Stimulated activated naive B cell treated with anti-CD40 and anti-IgM and Interleukin-4, amounts not matched to agents 10 μg/mL and 1 μg/mL and 100 μg/mL, for 72 hours (primary cell): ENCODE data around the gene RNF150.

Experiments
- ATAC-seq, 2 donors: fragments of 150-1000 bp; cut with Tn5 transposase; replicated peaks; 2 replicates each; pipeline ENCODE4 v1.10.0; 2021; ENCODE audit warnings: moderate library complexity in 1 of 2
- DNase-seq: peaks from one replicate; pipeline ENCODE4 v3.0.0; 2021
- H3K27ac Mint-ChIP-seq: one replicate; pipeline ENCODE4 v1.8.0; 2022; ENCODE audit warnings: mild to moderate bottlenecking, mixed read lengths
- H3K27me3 Mint-ChIP-seq, 2 donors: one replicate each; pipeline ENCODE4 v1.8.0; 2022; ENCODE audit warnings: mixed read lengths in 2 of 2
- H3K36me3 Mint-ChIP-seq, 2 donors: one replicate each; pipeline ENCODE4 v1.8.0; 2022; ENCODE audit warnings: mixed read lengths in 2 of 2, mild to moderate bottlenecking in 1 of 2
- H3K4me1 Mint-ChIP-seq, 2 donors: one replicate each; pipeline ENCODE4 v1.8.0; 2022; ENCODE audit warnings: mixed read lengths in 2 of 2, mild to moderate bottlenecking in 1 of 2
- H3K4me3 Mint-ChIP-seq, 2 donors: one replicate each; pipeline ENCODE4 v1.8.0; 2022; ENCODE audit warnings: mild to moderate bottlenecking in 2 of 2, mixed read lengths in 2 of 2, moderate library complexity in 1 of 2
- H3K9me3 Mint-ChIP-seq, 2 donors: one replicate each; pipeline ENCODE4 v1.8.0; 2022; ENCODE audit warnings: mixed read lengths in 2 of 2, mild to moderate bottlenecking in 1 of 2

Gene RNF150

DNA sequence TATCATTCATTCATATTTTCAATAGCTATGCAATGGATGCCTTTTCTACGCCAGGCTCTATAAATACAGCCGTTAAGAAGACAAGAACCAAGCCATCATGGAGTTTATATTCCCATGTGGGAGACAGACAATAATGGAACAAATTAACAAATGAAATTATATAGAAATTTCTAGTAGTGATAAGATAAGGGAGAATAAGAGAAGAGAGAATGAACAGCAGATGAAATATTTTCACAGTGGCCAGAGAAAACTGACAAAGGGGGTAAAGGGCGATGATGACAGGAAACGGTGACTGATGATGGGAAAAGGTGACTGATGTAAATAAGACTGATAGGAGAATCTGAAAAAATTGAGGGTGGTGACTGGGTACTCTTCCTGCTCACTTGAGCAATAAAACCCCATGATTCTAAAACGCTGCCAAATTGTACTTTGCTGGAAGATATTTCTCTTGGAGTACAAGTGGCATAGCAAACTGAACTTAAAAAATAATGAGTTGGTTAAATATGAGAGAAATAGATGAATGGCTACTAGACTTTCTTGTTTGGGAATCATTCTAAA lies 13.2 kb downstream of the RNF150 start:
- Mint-ChIP-seq H3K4me1 (no peaks in the 10 kb centered on the region), H3K4me3 (no peak overlapping the region), H3K27ac (no peak overlapping the region), H3K9me3 (peaks cover 0 to 5% of the 10 kb centered on the region in 2 donors), H3K36me3 (no peaks in the 10 kb centered on the region), H3K27me3 (peaks cover 8 to 9% of the 10 kb centered on the region in 2 donors)
- DNase-seq (no peak), ATAC-seq (no peak)

DNA sequence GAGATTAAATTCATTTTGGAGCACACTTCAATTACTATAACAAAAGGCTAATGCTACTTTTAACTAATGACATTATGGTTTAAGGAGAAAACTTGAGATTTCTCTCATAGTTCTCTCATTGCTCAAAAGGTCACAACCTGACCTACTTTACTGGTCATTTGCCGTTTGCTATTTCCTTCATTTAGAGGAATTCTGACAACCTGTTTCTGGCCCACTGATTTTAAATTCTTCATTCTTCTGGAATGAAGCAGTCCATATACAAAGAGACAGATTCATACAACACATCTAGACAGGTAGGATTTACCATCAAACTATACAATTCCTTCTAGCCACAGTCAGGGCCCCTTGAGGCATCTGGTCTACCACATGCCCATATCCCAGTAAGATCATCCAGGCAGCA lies 14.2 kb downstream of the RNF150 start:
- Mint-ChIP-seq H3K27ac (no peak overlapping the region), H3K36me3 (no peaks in the 10 kb centered on the region), H3K4me3 (no peak overlapping the region), H3K9me3 (peaks cover under 1 to 8% of the 10 kb centered on the region in 2 donors), H3K27me3 (peaks cover 3 to 8% of the 10 kb centered on the region in 2 donors), H3K4me1 (no peaks in the 10 kb centered on the region)
- ATAC-seq (no peak), DNase-seq (no peak)

DNA sequence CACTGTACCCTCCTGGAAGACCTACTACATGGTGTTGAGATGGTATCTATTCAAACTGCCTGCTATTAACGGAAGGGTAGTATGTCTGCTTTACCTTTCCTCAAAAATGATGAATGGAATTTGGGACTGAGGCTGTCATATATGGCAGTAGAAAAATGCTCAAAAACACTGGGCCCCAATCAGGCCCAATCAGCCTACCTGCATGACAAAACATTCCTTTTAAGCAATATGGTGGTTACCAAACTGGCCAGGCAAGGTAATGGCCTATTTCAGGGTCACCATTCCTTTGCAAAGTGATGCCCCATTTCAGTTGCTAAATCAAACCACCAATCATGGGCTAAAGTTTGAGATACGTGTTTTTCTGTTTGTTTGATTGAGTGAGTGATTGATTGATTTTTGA lies 14.9 kb downstream of the RNF150 start:
- Mint-ChIP-seq H3K27ac (no peak overlapping the region), H3K27me3 (peaks cover 0 to 9% of the 10 kb centered on the region in 2 donors), H3K9me3 (peaks cover 6 to 13% of the 10 kb centered on the region in 2 donors), H3K4me3 (no peak overlapping the region), H3K36me3 (no peaks in the 10 kb centered on the region), H3K4me1 (no peaks in the 10 kb centered on the region)
- no peak for DNase-seq
- ATAC-seq = no peak

GRCh38 chr4:141117935-141118334 lies 15.3 kb downstream of the RNF150 start:
- H3K27me3 Mint-ChIP-seq = peaks cover 3 to 11% of the 10 kb centered on the region in 2 donors
- DNase-seq (no peak), ATAC-seq (no peak)
- no peak overlapping the region for H3K27ac Mint-ChIP-seq
- peaks cover 6 to 13% of the 10 kb centered on the region in 2 donors for H3K9me3 Mint-ChIP-seq
- H3K36me3 Mint-ChIP-seq = no peaks in the 10 kb centered on the region
- H3K4me3 Mint-ChIP-seq = no peak overlapping the region
- no peaks in the 10 kb centered on the region for H3K4me1 Mint-ChIP-seq

- Mint-ChIP-seq H3K27me3 (peaks cover 9 to 10% of the 10 kb centered on the region in 2 donors), H3K4me1 (no peaks in the 10 kb centered on the region), H3K27ac (no peak overlapping the region), H3K4me3 (no peak overlapping the region), H3K36me3 (no peaks in the 10 kb centered on the region), H3K9me3 (peaks cover 6 to 8% of the 10 kb centered on the region in 2 donors)
- DNase-seq (no peak), ATAC-seq (no peak)
Measured at GRCh38 chr4:141109983-141110382, 23.3 kb downstream of the RNF150 start.

DNA sequence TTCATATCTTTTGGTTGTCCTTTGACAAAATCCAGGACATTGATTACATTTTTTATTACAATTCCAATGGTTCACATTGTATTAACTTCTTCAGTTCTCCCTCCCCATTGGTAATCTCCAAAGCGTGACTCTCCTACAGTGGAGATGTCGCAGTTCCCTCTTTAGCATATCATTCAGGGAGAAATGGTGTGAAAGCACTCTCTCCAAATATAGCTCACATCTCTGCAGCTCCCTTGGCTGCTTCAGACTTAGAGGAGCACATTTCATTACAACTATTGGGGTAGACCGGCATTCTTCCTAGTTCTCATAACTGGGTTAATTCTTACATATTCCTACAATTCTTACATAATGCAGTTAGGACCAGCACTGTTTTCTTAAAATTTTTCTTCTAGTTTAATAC lies 25.3 kb downstream of the RNF150 start:
- DNase-seq (no peak), ATAC-seq (no peak)
- Mint-ChIP-seq H3K9me3 (no peaks in the 10 kb centered on the region), H3K27ac (no peak overlapping the region), H3K4me1 (no peaks in the 10 kb centered on the region), H3K4me3 (no peak overlapping the region), H3K27me3 (peaks cover 3 to 6% of the 10 kb centered on the region in 2 donors), H3K36me3 (no peaks in the 10 kb centered on the region)

GRCh38 chr4:141102367-141102766 lies 30.9 kb downstream of the RNF150 start:
- ATAC-seq (no peak), DNase-seq (no peak)
- no peaks in the 10 kb centered on the region for H3K36me3 Mint-ChIP-seq
- no peaks in the 10 kb centered on the region for H3K27me3 Mint-ChIP-seq
- no peaks in the 10 kb centered on the region for H3K9me3 Mint-ChIP-seq
- H3K4me1 Mint-ChIP-seq = no peaks in the 10 kb centered on the region
- H3K27ac Mint-ChIP-seq = no peak overlapping the region
- H3K4me3 Mint-ChIP-seq = no peak overlapping the region

DNA sequence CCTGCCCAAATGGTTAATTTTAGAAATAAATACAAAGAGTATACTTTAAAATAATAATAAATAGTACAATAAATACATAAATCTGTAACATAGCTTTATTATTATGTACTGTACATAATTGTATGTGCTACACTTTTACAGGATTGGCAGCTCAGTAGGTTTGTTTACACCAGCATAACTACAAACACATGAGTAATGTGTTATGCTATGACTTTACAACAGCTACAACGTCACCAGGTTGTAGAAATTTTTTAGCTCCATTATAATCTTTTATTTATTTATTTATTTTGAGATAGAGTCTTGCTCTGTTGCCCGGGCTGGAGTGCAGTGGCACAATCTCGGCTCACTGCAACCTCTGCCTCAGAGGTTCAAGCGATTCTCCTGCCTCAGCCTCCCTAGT lies 31.8 kb downstream of the RNF150 start:
- H3K36me3 Mint-ChIP-seq = no peaks in the 10 kb centered on the region
- no peaks in the 10 kb centered on the region for H3K27me3 Mint-ChIP-seq
- DNase-seq (no peak), ATAC-seq (no peak)
- H3K27ac Mint-ChIP-seq = no peak overlapping the region
- H3K9me3 Mint-ChIP-seq = no peaks in the 10 kb centered on the region
- H3K4me1 Mint-ChIP-seq = no peaks in the 10 kb centered on the region
- no peak overlapping the region for H3K4me3 Mint-ChIP-seq

GRCh38 chr4:141099326-141099725 lies 33.9 kb downstream of the RNF150 start:
- no peak overlapping the region for H3K4me3 Mint-ChIP-seq
- no peak for DNase-seq
- no peak overlapping the region for H3K27ac Mint-ChIP-seq
- no peak for ATAC-seq
- no peaks in the 10 kb centered on the region for H3K27me3 Mint-ChIP-seq
- H3K9me3 Mint-ChIP-seq = no peaks in the 10 kb centered on the region
- H3K36me3 Mint-ChIP-seq = no peaks in the 10 kb centered on the region
- no peaks in the 10 kb centered on the region for H3K4me1 Mint-ChIP-seq

DNA sequence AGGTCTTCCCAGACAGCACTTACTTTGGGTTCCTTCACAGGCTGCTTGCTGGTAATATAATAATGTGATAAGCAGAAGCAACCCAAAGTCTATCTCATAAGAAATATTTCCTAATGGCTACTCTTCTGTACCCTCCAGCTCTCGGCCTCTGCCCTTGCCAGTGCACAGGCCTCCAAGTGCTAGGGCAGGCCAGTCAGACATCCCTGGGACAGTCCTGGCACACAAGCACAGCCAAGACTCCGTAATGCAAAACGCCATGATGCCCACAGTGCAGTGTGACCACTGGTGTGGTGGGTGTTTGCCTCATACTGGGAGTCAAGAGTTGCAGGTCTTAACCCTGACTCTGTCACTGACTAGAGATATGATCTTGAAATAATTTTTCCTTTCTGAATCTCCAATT lies 35.1 kb downstream of the RNF150 start:
- H3K9me3 Mint-ChIP-seq = peaks cover 4 to 8% of the 10 kb centered on the region in 2 donors
- peaks cover 0 to 1% of the 10 kb centered on the region in 2 donors for H3K36me3 Mint-ChIP-seq
- H3K4me3 Mint-ChIP-seq = no peak overlapping the region
- H3K27ac Mint-ChIP-seq = no peak overlapping the region
- no peak for DNase-seq
- no peaks in the 10 kb centered on the region for H3K27me3 Mint-ChIP-seq
- no peak for ATAC-seq
- H3K4me1 Mint-ChIP-seq = no peaks in the 10 kb centered on the region

- H3K27me3 Mint-ChIP-seq = no peaks in the 10 kb centered on the region
- DNase-seq (no peak), ATAC-seq (no peak)
- no peaks in the 10 kb centered on the region for H3K4me1 Mint-ChIP-seq
- H3K27ac Mint-ChIP-seq = no peak overlapping the region
- no peak overlapping the region for H3K4me3 Mint-ChIP-seq
- H3K9me3 Mint-ChIP-seq = peaks cover 9 to 10% of the 10 kb centered on the region in 2 donors
- peaks cover 0 to 1% of the 10 kb centered on the region in 2 donors for H3K36me3 Mint-ChIP-seq
Measured at GRCh38 chr4:141090473-141090872, 42.8 kb downstream of the RNF150 start.

DNA sequence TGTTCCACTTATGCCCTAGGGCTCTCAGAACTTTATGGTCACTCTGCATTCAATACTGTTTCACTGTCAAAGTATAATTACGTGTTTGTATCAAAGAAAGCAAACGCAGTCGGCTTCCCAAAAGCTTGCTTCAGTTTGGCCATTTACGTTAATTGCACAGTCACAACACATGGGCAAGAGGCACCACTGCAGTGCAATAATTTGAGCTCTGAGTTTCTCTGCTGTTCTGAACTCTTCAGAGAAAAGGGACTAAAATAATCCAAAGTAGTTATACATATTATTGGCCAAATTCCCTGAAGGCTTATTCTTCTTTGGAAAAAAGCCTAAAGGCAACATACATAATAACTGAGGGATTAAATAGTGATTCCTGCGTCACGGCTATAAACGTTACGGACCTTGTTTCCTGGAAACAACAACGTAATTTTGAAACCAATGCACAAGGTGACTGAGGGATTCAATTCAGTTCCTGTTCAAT lies 51.3 kb downstream of the RNF150 start:
- H3K4me1 Mint-ChIP-seq = no peaks in the 10 kb centered on the region
- ATAC-seq = no peak
- H3K27me3 Mint-ChIP-seq = peaks cover 0 to 5% of the 10 kb centered on the region in 2 donors
- H3K9me3 Mint-ChIP-seq = no peaks in the 10 kb centered on the region
- H3K36me3 Mint-ChIP-seq = no peaks in the 10 kb centered on the region
- no peak overlapping the region for H3K27ac Mint-ChIP-seq
- DNase-seq = no peak
- no peak overlapping the region for H3K4me3 Mint-ChIP-seq

DNA sequence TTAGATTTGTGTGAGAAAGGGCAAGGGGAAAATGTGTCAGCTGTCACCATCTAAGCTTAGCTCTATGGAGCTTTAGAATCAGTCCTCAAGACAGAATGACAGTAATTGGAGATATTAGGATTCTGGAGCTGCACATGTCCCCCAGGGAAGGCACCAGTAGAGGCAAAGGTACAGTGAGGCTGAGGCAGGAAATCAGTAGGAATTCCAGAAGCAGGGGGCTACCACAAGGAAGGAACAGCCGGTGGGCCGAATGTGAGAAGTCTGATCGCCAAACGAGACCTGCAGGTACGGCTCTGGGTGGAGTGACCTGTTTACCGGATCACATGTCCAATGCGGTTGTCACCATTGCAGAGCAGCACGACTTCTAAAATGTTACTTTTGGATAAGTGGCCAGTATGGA lies 52.6 kb downstream of the RNF150 start:
- Mint-ChIP-seq H3K27ac (no peak overlapping the region), H3K27me3 (peaks cover 0 to 5% of the 10 kb centered on the region in 2 donors), H3K4me1 (no peaks in the 10 kb centered on the region), H3K9me3 (no peaks in the 10 kb centered on the region), H3K36me3 (no peaks in the 10 kb centered on the region), H3K4me3 (no peak overlapping the region)
- ATAC-seq (no peak), DNase-seq (no peak)

DNA sequence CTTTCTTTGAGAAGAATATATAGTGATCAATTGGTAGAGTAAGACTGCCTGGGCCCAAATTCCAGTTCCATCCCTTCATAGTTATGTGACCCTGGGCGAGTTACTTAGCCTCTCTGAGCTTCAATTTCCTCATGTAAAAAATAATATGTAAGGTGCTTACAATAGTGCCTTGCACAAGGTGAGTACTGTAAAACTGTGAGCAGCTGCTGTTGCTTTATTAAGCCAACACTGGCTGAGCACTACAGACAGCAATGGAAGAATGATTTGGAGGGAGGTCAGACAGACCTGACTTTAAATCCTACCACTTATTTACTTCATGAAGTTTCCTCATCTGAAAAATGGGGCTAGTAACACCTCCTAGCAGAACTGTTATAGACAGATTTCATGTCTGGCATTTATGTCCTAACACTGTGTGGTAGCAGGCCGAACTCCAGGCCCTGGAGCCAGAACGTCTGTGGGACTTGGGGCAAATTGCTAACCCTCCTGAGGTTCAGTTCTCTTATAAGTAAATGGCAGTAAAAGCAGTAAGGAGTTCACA lies 53.8 kb downstream of the RNF150 start:
- H3K4me3 Mint-ChIP-seq = no peak overlapping the region
- no peak for DNase-seq
- H3K4me1 Mint-ChIP-seq = no peaks in the 10 kb centered on the region
- H3K27ac Mint-ChIP-seq = no peak overlapping the region
- H3K36me3 Mint-ChIP-seq = no peaks in the 10 kb centered on the region
- H3K27me3 Mint-ChIP-seq = peaks cover 0 to 5% of the 10 kb centered on the region in 2 donors
- no peak for ATAC-seq
- no peaks in the 10 kb centered on the region for H3K9me3 Mint-ChIP-seq

GRCh38 chr4:141078871-141079270 lies 54.4 kb downstream of the RNF150 start:
- Mint-ChIP-seq H3K4me3 (no peak overlapping the region), H3K27me3 (peaks cover 0 to 5% of the 10 kb centered on the region in 2 donors), H3K4me1 (no peaks in the 10 kb centered on the region), H3K9me3 (no peaks in the 10 kb centered on the region), H3K36me3 (no peaks in the 10 kb centered on the region), H3K27ac (no peak overlapping the region)
- ATAC-seq (no peak), DNase-seq (no peak)
